Erythroblast (primary cell): ENCODE results near the gene TSSK2.

Source experiments
- DNase-seq, 2 experiments: peaks; one replicate each; lab custom pipeline; 2025; lab: John Stamatoyannopoulos, UW
- GATA1 ChIP-seq: IDR thresholded peaks from 2 replicates; pipeline ENCODE4 v1.6.1; 2011; ENCODE audit warnings: low read depth, mild to moderate bottlenecking, control low read depth, low read length, moderate library complexity
- POLR2A ChIP-seq: IDR thresholded peaks from 2 replicates; pipeline ENCODE4 v1.6.1; 2011; ENCODE audit warnings: mild to moderate bottlenecking, low read length

Gene TSSK2

GRCh38 chr22:19136915-19137314, 5.8 kb downstream of the TSSK2 start:
- TF ChIP-seq GATA1 (no peak), POLR2A (no peak)
- no peak for DNase-seq

DNA sequence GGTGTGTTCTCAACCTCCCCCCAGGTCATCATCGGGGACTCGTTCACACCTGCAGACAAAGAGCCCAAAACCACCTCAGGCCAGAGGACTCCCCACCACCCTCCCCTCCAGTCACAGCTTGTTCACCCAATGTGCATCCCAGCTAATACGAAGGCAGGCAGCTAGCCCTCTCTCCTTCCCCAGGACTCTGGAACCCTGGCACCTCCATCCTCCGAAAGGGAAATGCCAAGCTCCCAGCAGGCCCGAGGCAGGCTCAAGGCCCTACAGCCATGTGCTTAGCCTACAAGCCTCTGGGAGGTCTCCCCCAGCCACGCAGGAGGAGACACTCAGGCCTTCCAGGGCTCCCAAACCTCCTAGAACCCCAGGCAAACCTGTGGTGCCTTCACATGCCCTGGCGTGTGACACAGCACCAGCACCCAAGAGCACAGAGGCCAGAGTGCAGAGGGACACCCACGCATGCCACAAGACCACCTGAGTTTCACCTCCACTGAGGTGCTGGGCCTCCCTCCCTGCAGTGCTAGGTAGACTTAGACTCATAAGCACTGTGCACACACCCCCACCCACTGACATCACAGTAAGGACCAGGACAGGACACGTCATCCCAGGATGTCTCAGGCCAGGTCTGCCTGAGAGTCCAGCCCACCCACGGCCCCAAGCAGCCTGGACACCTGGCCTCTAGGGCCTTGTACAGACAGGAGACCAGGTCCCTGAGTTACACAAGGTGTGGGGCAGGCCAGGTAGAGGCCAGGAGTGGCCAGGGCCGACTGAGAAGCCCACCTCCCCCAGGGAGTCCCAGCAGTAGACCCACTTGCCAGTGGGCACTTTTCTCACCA, 6.5 kb downstream of the TSSK2 start:
- TF ChIP-seq GATA1 (no peak), POLR2A (no peak)
- no peak for DNase-seq

DNA sequence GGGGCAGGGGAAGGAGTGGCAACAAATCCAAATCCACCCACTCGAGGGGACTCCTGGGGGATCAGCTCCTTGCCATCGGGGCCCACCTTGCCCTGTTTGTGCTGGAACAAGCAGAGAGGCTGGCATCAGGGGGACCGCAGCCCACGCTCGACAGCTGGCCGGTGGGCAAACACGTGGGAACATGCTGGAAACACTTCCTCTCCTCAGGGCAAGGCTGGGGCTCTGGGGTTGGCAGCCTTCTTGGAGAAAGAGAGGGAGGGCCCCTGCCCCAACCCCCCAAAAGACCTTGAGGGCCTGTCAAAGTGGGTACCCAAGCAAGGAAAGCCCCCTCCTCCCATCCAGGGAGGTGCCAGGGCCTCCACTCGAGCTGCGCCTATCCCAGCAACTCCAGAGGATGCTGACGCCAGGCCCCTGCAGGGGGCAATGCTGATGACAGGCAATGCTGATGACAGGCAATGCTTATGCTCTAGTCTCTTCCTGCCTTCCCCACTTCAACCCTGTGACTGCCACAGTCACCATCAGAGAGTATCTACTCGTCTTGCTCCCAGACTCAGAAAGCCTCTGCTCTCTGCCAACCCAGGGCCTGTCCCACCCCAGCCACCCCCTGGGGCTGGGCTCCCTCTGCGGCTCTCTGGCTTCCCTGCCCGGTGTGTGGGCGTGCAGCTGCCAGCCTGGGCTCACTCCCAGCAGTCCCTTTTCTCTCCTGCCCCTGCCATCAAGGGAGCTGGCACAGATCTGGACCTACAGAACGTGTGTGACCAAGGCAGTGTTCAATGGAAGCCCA, 7.3 kb downstream of the TSSK2 start:
- no peak for DNase-seq
- TF ChIP-seq POLR2A (no peak), GATA1 (no peak)

DNA sequence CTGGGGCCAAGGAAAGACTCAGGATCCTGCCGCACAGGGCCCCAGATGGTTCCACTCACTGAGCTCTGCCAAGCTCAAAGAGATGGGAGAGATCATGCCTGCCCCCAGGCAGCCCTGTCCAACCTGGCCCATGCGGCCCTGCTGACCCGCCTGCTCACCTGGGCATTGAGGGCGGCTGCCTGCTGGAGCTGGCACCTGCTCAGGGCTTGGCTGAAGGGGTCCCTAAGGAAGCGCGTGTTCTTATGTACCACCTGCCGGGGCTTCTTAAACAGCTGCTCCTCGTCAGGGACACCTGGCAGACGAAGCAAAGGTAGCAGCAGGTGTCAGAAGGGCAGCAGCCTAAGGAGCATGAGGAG, 7.9 kb downstream of the TSSK2 start:
- no peak for DNase-seq
- TF ChIP-seq POLR2A, result no peak
- TF ChIP-seq GATA1, result no peak

DNA sequence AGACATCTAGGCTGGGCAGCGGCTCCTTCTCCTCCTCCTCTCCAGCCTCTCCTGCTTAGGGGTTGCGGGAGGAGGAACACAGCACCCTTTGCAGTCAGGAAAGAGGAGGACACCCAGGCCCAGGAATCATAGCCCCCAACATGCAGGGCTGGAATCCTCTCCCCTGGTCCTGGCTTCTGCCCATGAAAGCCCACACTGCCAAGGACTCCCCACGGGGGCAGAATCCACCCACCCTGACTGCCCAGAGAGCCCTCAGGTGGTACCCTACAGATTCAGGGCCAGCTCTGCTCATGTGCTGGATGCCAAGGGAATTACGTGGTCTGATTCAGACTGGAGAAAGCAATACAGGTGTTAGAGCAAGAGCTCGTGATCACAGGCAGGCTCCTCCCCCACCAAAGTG, 8.9 kb downstream of the TSSK2 start:
- TF ChIP-seq GATA1 (no peak), POLR2A (no peak)
- DNase-seq, result no peak

- DNase-seq, result no peak
- TF ChIP-seq POLR2A (no peak), GATA1 (no peak)
These were observed 11.3 kb downstream of the TSSK2 start for GRCh38 chr22:19142394-19142793.

DNA sequence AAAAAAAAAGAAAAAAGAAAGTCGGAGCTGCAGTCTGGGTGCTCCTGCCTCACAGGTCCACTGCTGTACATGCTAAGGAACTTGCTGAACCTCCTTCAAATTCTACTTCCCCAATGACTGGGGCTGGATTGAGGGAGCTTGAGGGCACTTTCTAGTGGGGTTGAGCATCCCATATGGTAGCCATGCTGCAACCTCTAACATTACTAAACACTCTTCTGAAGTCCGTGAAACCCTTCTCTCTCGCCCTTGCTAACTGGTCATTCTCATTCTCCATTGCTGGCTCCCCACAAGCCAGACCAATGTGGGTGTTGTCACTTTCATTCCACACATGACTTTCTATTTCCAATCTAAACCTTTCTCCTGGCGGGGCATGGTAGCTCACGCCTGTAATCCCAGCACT, 12.1 kb downstream of the TSSK2 start:
- TF ChIP-seq GATA1, result no peak
- no peak for TF ChIP-seq POLR2A
- DNase-seq, result no peak

- DNase-seq, result peak; percentile 60 to 61
- TF ChIP-seq POLR2A, result no peak
- no peak for TF ChIP-seq GATA1
These were observed 12.9 kb downstream of the TSSK2 start for GRCh38 chr22:19143967-19144400.

- DNase-seq, result no peak
These were observed 15.3 kb downstream of the TSSK2 start for GRCh38 chr22:19146215-19146968.

GRCh38 chr22:19147195-19147780, 16.2 kb downstream of the TSSK2 start:
- no peak for TF ChIP-seq GATA1
- TF ChIP-seq POLR2A, result no peak
- DNase-seq, result no peak

More at GRCh38 chr22:19146215-19146968, 15.3 kb downstream of the TSSK2 start:
- TF ChIP-seq POLR2A (no peak), GATA1 (no peak)

DNA sequence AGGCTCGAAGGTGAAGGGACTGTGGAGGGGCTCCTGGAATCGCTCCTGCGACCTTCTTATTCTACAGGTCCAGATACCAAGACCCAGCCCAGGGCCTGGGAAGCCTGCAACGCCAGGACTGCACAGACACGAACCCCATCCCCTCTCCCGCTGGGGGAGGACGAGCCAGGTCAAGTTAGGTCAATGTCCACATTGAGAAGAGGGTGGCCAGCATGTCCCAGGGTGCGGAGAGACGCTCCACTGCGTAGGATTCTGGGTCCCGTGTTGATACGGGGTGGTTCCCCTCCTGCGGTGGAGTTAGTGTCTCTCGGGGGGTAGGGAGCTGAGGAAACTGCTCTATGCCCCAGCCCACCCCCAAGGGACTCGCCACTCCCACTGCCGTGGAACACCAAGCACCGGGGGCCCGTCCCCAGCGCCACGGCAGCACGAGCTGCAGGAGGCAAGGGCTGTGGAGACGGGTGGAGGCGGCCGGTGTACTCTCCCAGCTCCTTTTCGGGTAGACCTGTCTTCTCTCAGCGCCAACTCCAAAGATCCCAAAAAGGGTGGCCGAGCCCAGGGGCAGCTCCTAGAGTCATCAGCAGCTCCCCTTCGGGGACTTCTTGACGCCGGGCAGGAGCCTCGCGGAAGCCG, 17.4 kb downstream of the TSSK2 start:
- no peak for DNase-seq
- TF ChIP-seq POLR2A (no peak), GATA1 (no peak)

GRCh38 chr22:19149047-19149883, 18.2 kb downstream of the TSSK2 start:
- TF ChIP-seq POLR2A (no peak), GATA1 (no peak)
- DNase-seq, result peak in 1 of 2 experiments; percentile 23
